Measurements from ENCODE around the gene APP. TPM values are rescaled to one million over a fixed set of nuclear protein-coding genes. Genes with fewer than 3 reads are reported as not detected.

The APP gene
- total RNA-seq, 2 experiments from 2014 or later, result 39.3 to 39.4 TPM

DNA sequence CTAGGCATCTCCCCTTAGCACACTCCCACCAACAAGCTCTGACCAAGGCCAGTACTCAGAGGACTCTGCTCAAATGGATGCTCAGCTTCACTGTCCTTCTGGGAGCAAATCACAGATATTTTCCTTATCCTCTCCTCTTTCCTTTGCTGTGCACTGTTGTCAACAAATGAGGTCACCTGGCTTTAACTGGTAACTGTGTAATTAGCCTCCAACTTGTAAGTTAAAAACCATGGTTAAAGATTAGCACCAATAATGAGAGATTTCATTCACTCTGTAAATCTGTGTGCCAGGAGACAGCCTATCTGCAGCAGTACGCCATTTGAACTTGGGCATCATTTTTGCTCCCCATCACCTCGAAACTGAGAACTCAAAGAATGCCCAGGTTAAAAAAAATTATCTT is 286.3 kb downstream of the APP start:
- H3K4me3 Mint-ChIP-seq, result no peak overlapping the region
- ChIA-PET POLR2A (no interaction called here), CTCF (interaction anchor here (1.5 to 3.4 kb wide), 3 partner anchors 12 to 302 kb away, joined by 3 to 15 read pairs (median 4); no protein-coding TSS in a partner anchor)
- peaks cover 4% of the 10 kb centered on the region for H3K36me3 Mint-ChIP-seq (ENCODE audit: low read depth)
- no peaks in the 10 kb centered on the region for H3K4me1 Mint-ChIP-seq (ENCODE audit: low read depth)
- H3K27me3 Mint-ChIP-seq, result no peaks in the 10 kb centered on the region
- no peaks in the 10 kb centered on the region for H3K9me3 Mint-ChIP-seq
- TF ChIP-seq, protein P1, sequence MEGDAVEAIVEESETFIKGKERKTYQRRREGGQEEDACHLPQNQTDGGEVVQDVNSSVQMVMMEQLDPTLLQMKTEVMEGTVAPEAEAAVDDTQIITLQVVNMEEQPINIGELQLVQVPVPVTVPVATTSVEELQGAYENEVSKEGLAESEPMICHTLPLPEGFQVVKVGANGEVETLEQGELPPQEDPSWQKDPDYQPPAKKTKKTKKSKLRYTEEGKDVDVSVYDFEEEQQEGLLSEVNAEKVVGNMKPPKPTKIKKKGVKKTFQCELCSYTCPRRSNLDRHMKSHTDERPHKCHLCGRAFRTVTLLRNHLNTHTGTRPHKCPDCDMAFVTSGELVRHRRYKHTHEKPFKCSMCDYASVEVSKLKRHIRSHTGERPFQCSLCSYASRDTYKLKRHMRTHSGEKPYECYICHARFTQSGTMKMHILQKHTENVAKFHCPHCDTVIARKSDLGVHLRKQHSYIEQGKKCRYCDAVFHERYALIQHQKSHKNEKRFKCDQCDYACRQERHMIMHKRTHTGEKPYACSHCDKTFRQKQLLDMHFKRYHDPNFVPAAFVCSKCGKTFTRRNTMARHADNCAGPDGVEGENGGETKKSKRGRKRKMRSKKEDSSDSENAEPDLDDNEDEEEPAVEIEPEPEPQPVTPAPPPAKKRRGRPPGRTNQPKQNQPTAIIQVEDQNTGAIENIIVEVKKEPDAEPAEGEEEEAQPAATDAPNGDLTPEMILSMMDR (IDR thresholded peaks at IDR 0.05), result no peak
- ATAC-seq (no peak), DNase-seq (no peak)
- intact Hi-C loops (cut with micrococcal nuclease), result loop anchor here (5.0 to 10.0 kb wide), 2 partner anchors 283 to 830 kb away; no protein-coding TSS in a partner anchor
- no peak overlapping the region for H3K27ac Mint-ChIP-seq

DNA sequence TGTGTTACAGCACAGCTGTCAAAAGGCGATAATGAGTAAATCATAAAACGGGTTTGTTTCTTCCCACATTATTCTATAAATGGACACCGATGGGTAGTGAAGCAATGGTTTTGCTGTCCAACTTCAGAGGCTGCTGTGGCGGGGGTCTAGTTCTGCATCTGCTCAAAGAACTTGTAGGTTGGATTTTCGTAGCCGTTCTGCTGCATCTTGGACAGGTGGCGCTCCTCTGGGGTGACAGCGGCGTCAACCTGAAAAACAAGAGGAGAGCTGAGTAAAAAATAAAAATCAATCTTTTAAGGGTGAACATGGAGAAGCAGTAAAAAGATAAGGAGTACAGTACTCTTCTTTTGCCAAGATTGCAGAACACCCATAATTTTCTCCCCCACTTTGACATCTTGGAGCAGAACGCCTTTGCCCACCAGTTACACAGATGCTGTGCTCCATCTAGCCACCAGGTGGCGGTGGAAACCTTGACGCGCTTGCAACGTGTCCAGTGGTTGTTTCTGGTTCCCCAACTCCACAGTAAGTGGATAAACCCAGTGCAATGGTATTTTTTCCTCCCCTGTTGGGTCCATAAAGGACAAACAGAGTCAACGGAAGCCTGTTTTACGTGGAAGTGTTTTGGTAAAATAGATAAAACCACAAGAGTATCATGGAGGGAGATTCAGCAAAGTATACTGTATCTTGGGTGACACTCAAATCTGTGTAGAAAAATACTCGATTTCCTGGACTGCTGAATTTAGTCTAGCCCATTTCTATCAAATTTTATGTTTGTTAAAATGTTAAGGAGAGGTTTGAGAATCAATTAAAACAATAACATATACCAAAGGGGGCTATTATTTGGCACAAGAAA is 288.8 kb downstream of the APP start:
- H3K4me1 Mint-ChIP-seq (ENCODE audit: low read depth), result no peaks in the 10 kb centered on the region
- no peak overlapping the region for H3K4me3 Mint-ChIP-seq
- intact Hi-C loops (cut with micrococcal nuclease), result loop anchor here (5.0 to 10.0 kb wide), 2 partner anchors 286 to 833 kb away; no protein-coding TSS in a partner anchor
- ChIA-PET POLR2A (no interaction called here), CTCF (interaction anchor here (0.7 to 1.9 kb wide), 17 partner anchors 9 to 836 kb away, joined by 3 to 5 read pairs (median 3); no protein-coding TSS in a partner anchor)
- no peak overlapping the region for H3K27ac Mint-ChIP-seq
- no peaks in the 10 kb centered on the region for H3K27me3 Mint-ChIP-seq
- peaks cover 4% of the 10 kb centered on the region for H3K36me3 Mint-ChIP-seq (ENCODE audit: low read depth)
- peak; percentile 75 for DNase-seq
- no peaks in the 10 kb centered on the region for H3K9me3 Mint-ChIP-seq
- peak; percentile 83 for ATAC-seq
- TF ChIP-seq, protein P1 (IDR thresholded peaks at IDR 0.05), result peak; percentile 89

DNA sequence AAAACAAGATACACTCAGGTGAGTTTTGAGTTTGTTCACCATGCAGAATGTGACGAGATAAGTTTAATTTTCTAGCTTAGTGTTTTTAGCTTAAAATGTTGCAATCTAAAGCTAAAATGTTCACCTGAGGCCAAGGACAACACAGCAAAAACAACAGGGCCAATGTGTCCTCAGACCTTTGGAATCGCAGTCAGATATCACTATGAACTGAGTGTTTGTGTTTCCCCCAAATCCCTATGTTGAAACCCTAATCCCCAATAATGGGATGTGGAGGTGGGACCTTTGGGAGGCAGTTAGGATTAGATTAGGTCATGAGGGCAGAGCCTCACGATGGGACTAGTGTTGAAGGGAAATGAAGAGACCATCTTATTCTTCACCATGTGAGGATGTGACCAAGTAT is 291.4 kb downstream of the APP start:
- no peaks in the 10 kb centered on the region for H3K4me1 Mint-ChIP-seq (ENCODE audit: low read depth)

DNA sequence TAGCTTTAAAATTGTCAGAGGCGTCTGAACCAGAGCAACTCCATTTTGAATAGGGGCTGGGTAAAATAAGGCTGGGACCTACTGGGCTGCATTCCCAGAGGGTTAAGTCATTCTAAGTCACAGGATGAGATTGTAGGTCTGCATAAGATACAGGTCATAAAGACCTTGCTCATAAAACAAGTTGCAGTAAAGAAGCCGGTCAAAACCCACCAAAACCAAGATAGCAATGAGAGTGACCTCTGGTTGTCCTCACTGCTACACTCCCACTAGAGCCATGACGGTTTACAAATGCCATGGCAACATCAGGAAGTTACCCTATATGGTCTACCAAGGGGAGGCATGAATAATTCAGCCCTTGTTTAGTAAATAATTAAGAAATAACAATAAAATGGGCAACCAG is 292.2 kb downstream of the APP start:
- ATAC-seq, result no peak
- Mint-ChIP-seq H3K9me3 (no peaks in the 10 kb centered on the region), H3K4me1 (ENCODE audit: low read depth) (no peaks in the 10 kb centered on the region), H3K36me3 (ENCODE audit: low read depth) (peaks cover 4% of the 10 kb centered on the region), H3K27ac (no peak overlapping the region), H3K4me3 (no peak overlapping the region), H3K27me3 (no peaks in the 10 kb centered on the region)
- TF ChIP-seq, protein P1 (IDR thresholded peaks at IDR 0.05), result no peak
- CTCF ChIA-PET, result interaction anchor here (1.2 kb wide), 1 partner anchor 293 kb away, joined by 3 read pairs; the partner anchor contains the start of gene APP
- POLR2A ChIA-PET, result no interaction called here
- DNase-seq, result no peak
- intact Hi-C loops (cut with micrococcal nuclease), result no loop called here

More for the DNA sequence above, 291.4 kb downstream of the APP start:
- ATAC-seq (no peak), DNase-seq (no peak)
- no peaks in the 10 kb centered on the region for H3K9me3 Mint-ChIP-seq
- TF ChIP-seq, protein P1 (IDR thresholded peaks at IDR 0.05), result no peak
- intact Hi-C loops (cut with micrococcal nuclease), result no loop called here
- ChIA-PET CTCF (interaction anchor here (0.6 to 1.2 kb wide), 2 partner anchors 292 to 838 kb away, joined by 3 read pairs; partner anchors contain the start of gene APP), POLR2A (no interaction called here)
- H3K27me3 Mint-ChIP-seq, result no peaks in the 10 kb centered on the region
- H3K36me3 Mint-ChIP-seq (ENCODE audit: low read depth), result peaks cover 4% of the 10 kb centered on the region
- H3K4me3 Mint-ChIP-seq, result no peak overlapping the region
- no peak overlapping the region for H3K27ac Mint-ChIP-seq

DNA sequence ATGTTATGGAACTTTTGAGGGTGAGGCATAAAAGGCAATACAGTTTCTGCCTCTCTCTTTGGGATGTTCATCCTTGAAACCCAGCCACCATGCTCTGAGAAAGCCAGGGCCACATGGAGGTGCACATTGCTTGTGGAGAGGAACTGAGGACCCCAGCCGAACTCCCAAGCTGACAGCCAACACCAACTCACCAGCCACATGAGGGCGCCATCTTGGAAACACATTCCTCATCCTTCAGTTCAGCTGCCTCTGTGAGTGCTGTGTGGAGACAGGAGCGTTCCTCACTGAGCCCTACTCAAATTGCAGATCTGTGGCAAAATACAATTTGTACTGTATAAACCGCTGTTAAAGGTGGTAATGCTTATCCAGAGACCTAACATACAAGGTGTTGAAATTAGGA is 298.3 kb downstream of the APP start:
- intact Hi-C loops (cut with micrococcal nuclease), result no loop called here
- H3K4me1 Mint-ChIP-seq (ENCODE audit: low read depth), result no peaks in the 10 kb centered on the region
- ChIA-PET POLR2A (no interaction called here), CTCF (interaction anchor here (1.0 to 1.4 kb wide), 4 partner anchors 9 to 263 kb away, joined by 3 to 4 read pairs (median 3); no protein-coding TSS in a partner anchor)
- H3K4me3 Mint-ChIP-seq, result no peak overlapping the region
- H3K27me3 Mint-ChIP-seq, result no peaks in the 10 kb centered on the region
- TF ChIP-seq, protein P1 (IDR thresholded peaks at IDR 0.05), result no peak
- H3K36me3 Mint-ChIP-seq (ENCODE audit: low read depth), result no peaks in the 10 kb centered on the region
- no peaks in the 10 kb centered on the region for H3K9me3 Mint-ChIP-seq
- DNase-seq (no peak), ATAC-seq (no peak)
- H3K27ac Mint-ChIP-seq, result no peak overlapping the region

Data from activated CD8-positive, alpha-beta T cell treated with anti-CD3 and anti-CD28 coated beads for 36 hours (primary cell).